ENCODE data around the gene MLXIP.

GRCh38 chr12:122185079-122185478 is 106.5 kb downstream of the MLXIP start:
- TF ChIP-seq, protein P1, sequence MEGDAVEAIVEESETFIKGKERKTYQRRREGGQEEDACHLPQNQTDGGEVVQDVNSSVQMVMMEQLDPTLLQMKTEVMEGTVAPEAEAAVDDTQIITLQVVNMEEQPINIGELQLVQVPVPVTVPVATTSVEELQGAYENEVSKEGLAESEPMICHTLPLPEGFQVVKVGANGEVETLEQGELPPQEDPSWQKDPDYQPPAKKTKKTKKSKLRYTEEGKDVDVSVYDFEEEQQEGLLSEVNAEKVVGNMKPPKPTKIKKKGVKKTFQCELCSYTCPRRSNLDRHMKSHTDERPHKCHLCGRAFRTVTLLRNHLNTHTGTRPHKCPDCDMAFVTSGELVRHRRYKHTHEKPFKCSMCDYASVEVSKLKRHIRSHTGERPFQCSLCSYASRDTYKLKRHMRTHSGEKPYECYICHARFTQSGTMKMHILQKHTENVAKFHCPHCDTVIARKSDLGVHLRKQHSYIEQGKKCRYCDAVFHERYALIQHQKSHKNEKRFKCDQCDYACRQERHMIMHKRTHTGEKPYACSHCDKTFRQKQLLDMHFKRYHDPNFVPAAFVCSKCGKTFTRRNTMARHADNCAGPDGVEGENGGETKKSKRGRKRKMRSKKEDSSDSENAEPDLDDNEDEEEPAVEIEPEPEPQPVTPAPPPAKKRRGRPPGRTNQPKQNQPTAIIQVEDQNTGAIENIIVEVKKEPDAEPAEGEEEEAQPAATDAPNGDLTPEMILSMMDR (IDR thresholded peaks at IDR 0.05), result no peak
- no peak for TF ChIP-seq POLR2A (IDR thresholded peaks at IDR 0.05)
